GM18499 (cell line): ENCODE measurements around the gene IQGAP2.
"Not testable (repeated sequence)": the region's sequence is repeated elsewhere in the genome, so short reads cannot be mapped to it uniquely, and the experiment has no call there.

Experiments used
- ATAC-seq: cut with Tn5 transposase; IDR thresholded peaks from one replicate; pipeline ENCODE4 v1.9.1; 2021; ENCODE audit warnings: moderate number of reproducible peaks; ENCODE audit not compliant: insufficient read depth, unreplicated experiment

The IQGAP2 gene

DNA sequence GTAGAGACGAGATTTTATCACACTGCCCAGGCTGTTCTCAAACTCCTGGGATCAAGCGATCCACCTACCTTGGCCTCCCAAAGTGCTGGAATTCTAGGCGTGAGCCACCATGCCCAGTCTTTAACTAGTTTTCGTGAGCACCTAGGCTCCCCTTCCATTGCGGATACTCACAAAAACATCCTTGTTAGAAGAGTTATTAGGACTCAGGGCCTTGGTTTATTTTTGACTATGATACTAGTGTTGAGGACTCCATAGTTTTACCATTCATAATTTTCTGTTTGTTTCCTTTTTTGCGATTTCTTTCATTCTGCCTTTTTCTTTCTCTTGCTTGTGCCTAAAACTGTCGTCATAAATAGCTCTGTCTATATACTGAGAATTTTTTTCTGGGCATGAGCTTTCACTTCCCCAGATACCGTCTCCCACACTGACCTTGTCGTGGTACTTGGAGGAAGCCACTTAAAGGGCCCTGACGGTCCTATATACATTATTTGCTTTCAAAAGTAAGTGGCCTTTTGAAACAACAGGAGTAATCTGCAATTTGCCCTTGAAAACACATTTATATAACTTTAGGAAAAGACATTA is 318.0 kb downstream of the IQGAP2 start:
- peak; percentile 87 for ATAC-seq

GRCh38 chr5:76723266-76723665 is 320.2 kb downstream of the IQGAP2 start:
- ATAC-seq: no peak

DNA sequence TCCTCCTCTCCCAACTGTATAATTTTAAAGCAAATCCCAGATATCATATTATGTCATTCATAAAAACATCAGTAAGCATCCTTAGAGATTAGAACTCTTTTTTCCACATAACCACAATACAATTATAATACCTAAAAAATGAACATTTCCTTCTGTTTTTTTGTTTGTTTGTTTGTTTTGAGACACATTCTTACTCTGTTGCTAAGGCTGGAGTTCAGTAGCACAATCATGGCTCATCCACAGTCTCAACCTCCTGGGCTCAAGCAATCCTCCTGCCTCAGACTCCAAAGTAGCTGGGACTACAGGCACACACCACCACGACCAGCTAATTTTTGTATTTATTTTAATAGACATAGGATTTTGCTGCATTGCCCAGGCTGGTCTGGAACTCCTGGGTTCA is 320.8 kb downstream of the IQGAP2 start:
- no peak for ATAC-seq

- no peak for ATAC-seq
Measured at GRCh38 chr5:76724871-76725270, 321.8 kb downstream of the IQGAP2 start.

DNA sequence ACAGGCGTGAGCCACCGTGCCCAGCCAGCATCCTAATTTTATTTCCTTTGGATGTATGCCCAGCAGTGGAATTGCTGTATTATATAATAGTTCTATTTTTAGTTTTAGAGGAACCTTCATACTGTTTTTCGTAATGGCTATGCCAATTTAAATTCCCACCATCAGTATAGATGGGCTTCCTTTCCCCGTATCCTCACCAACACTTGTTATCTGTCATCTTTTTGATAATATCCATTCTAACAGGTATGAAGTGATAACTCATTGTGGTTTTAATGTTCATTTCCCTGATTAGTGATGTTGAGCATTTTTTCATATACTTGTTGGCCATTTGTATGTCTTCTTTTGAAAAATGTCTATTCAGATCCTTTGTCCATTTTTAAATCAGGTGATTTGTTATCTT is 325.9 kb downstream of the IQGAP2 start:
- no peak for ATAC-seq

GRCh38 chr5:76729373-76730290 is 326.5 kb downstream of the IQGAP2 start:
- no peak for ATAC-seq

DNA sequence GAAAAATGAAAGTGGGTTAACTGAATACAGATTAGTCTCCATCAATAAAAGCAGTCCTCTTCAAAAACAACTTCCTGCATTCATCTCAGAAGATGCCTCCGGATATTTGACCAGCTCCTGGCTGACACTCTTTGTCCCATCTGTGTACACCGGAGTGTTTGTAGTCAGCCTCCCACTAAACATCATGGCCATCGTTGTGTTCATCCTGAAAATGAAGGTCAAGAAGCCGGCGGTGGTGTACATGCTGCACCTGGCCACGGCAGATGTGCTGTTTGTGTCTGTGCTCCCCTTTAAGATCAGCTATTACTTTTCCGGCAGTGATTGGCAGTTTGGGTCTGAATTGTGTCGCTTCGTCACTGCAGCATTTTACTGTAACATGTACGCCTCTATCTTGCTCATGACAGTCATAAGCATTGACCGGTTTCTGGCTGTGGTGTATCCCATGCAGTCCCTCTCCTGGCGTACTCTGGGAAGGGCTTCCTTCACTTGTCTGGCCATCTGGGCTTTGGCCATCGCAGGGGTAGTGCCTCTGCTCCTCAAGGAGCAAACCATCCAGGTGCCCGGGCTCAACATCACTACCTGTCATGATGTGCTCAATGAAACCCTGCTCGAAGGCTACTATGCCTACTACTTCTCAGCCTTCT is 329.4 kb downstream of the IQGAP2 start:
- no peak for ATAC-seq

- ATAC-seq: peak; percentile 81
Measured at GRCh38 chr5:76733049-76733417, 329.9 kb downstream of the IQGAP2 start.

DNA sequence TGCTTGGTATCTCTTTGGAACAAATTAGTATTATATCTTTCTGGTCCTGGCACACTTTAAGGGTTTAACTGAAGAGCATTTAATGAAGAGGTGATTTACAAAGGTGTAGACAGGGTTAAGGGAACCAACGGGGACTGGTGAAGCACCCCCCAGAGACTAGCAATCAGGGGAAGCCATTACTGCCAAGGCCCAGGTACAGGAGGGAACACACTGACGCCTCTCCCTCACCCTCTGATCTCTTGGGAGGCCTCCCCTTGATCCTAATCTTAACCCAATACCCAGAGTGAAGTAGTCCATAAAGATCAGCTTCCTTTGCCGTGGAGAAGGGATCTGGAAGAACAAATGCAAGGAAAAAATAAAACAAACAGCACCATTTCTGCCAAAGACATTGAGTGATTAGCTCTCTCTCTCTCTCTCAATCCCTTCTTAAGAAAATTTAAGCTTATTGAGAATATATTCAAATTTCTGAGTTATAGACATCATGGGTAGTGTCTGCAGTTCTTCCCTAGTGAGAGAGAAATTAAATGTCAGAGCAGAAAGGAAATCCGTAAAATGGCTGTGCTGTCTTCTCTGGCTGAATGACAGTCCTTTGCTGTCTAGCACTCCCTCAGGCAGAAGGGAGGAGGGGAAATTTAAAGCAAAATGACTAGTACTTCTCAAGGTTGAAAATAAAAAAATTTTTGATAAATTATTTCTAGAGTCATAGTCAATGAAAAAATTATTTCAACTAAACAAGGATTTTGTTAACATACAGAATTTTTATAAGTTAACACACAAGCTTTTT is 332.9 kb downstream of the IQGAP2 start:
- no peak for ATAC-seq

- no peak for ATAC-seq
Measured at GRCh38 chr5:76736679-76737556, 333.8 kb downstream of the IQGAP2 start.

- no peak for ATAC-seq
Measured at GRCh38 chr5:76737846-76738245, 334.8 kb downstream of the IQGAP2 start.

GRCh38 chr5:76741506-76741905 is 338.4 kb downstream of the IQGAP2 start:
- ATAC-seq: not testable (repeated sequence)

DNA sequence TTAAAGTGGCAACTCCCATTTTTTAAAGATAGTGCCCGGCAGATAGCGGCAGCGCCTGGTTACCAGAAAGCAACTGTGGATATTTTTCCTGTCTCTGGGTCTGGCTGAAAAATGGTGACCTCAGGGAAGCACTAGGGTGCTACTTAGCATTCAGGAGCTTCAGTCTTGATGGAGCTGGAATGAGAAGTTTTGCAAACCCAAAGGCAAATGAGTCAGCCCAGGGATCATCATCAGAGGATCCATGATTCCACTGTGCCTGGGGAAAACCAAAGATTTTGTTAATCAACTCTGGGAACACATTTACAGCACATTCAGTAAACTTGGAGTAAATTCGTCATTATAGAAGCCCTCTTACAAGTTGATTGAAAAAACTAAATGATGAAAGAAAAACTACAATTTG is 339.5 kb downstream of the IQGAP2 start:
- ATAC-seq: no peak

DNA sequence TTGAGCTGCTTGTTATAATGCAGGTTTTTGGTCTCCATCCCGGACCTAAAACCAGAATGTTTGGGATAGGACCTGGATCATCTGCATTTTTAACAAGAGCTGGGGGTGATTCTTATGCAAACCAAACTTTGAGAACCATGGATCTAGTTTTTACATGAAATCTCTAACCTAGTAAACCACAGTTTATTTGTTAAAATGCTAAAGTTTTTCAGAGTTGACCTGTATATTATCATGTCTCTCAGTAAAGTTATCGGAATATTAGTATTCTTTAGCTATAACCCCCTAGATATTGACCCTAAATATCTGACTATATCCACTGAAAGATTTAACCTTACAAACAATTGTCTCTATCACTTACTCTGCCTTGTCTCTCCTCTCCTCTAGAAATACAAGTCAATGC is 341.5 kb downstream of the IQGAP2 start:
- ATAC-seq: no peak

DNA sequence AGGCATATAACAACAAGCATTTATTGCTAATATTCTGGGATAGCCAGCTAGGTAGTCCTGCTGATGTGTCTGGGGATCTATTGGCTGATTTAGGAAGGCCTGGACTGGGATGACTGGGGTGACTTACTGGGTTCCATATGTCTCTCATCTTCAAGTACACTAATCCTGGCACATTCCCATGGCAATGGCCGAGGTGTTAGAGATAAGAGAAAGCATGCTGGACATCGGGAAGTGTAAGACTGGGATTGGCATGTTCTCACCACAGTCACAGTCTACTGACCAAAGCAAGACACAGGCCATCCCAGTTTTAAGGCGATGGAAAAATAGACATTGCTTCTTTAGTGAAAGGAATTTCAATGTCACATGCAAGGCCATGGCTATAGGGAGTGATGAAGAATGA is 342.6 kb downstream of the IQGAP2 start:
- ATAC-seq: no peak

- ATAC-seq: no peak
Measured at GRCh38 chr5:76746677-76747076, 343.6 kb downstream of the IQGAP2 start.

- no peak for ATAC-seq
Measured at GRCh38 chr5:76747706-76748105, 344.6 kb downstream of the IQGAP2 start.

GRCh38 chr5:76751291-76751690 is 348.2 kb downstream of the IQGAP2 start:
- ATAC-seq: no peak

- no peak for ATAC-seq
Measured at GRCh38 chr5:76754668-76755078, 351.6 kb downstream of the IQGAP2 start.
